ENCODE measurements around the gene XPR1.

The XPR1 gene

DNA sequence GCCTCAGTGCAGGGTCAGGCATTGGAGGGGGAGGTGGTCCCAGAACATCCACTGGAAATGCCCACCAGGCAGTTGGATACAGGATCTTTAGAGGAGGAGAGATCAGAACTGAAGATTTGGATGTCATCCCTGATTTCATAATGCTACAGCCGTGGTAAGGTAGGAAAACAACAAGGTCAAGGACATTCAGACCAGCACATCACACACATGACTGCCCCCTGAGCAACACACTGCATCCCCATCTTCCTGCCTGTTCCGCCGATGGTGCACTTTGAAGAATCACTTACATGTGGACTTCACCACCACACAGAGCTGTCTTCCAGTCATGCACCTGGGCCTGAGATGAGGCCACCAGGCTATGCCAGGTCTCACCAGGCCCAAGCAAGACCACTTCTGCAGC, 297.6 kb downstream of the XPR1 start:
- no peak for DNase-seq (ENCODE audit: low read depth, low spot score)

DNA sequence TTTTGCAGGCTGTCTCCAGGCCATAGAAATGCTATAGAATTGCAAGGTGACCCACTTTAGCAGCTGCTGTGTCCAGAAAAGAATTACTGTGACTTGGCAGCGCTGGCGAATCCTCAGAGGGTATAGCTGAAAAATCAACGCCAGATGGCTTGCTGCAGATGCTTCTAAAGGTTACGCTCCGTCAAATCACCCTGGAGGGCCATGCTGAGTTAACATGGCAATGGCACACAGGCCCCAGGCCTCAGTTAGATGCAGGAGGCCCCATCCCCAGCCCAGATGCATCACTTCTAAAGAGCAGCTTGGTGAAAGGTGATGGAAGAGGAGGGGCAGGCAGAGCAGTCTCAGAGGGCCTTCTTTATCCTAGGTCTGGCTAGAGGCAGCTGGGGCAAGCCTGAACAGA, 298.9 kb downstream of the XPR1 start:
- no peak for DNase-seq (ENCODE audit: low read depth, low spot score)

GRCh38 chr1:180931529-180931928, 299.7 kb downstream of the XPR1 start:
- DNase-seq (ENCODE audit: low read depth, low spot score), result no peak

- no peak for DNase-seq (ENCODE audit: low read depth, low spot score)
Measured at GRCh38 chr1:180932378-180932777, 300.6 kb downstream of the XPR1 start.

GRCh38 chr1:180933141-180933540, 301.3 kb downstream of the XPR1 start:
- no peak for DNase-seq (ENCODE audit: low read depth, low spot score)

- DNase-seq (ENCODE audit: low read depth, low spot score), result no peak
Measured at GRCh38 chr1:180934563-180934962, 302.7 kb downstream of the XPR1 start.

DNA sequence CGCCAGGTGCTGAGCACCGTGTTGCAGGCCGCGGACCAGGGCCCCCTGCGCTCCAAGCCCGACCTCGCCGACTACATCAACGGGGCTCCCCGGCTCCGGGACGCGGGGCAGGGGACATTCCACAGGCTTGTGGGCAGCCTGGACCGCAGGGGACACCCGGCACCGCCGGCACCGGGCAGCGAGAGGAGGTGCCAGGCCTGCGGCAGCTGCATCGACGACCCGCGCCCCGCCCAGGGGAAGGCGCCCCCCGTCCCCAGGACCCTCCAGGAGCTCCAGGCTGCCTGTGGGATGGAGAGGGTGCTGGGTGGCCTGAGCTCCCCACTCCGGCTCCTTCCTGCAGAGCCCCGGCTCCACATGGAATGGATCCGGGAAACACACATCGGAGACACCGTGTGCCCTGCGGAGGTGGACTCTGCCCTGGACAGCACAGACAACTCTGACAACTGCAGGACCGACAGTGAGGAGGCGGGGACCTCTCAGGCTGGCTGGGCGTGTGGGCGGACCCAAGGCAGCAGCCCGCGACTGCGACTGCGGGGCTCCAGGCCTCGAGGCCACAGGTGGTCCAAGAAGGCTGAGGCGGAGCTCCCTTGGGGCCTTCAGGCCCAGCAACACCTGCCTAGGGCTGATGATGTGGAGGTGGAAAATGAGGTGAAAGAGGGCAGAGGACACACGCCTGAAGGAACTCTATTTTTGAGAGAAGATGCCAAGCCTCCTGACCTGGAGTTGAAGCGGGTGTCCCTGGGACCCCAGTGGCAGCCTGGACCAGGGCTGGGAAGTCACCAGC, 303.7 kb downstream of the XPR1 start:
- no peak for DNase-seq (ENCODE audit: low read depth, low spot score)

GRCh38 chr1:180936110-180937011, 304.5 kb downstream of the XPR1 start:
- no peak for DNase-seq (ENCODE audit: low read depth, low spot score)

- no peak for DNase-seq (ENCODE audit: low read depth, low spot score)
Measured at GRCh38 chr1:180937012-180937372, 305.2 kb downstream of the XPR1 start.

DNA sequence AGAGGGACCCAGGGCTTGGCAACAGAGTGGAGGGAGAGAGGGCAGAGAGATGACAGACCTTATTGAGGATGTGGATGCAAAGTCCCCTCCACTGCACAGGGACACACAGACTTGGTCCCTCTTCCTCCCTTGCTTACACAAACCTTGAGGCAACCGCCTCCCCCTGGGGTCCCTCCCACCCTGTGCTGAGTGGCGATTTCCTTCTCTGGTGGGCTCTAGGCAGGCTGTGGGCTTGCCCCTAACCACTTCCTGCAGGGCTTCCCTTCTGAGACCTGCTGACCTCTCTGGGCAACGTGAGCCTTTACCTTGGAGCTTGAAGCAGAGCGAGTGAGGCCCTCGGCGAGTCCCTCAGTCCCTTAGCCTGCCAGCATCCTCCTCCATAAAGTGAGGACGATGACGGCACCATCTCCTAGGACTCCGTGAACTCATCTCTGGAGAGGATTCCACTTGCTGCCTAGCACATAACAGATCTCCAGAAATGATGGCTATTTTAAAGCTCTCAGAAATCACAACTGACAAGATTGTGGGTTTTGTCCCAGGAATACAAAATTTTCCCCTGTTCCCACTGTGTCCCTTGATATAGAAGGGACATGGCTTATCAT, 305.9 kb downstream of the XPR1 start:
- DNase-seq (ENCODE audit: low read depth, low spot score), result no peak

GRCh38 chr1:180939073-180939710, 307.4 kb downstream of the XPR1 start:
- DNase-seq (ENCODE audit: low read depth, low spot score), result no peak

GRCh38 chr1:180939711-180940103, 307.9 kb downstream of the XPR1 start:
- no peak for DNase-seq (ENCODE audit: low read depth, low spot score)
